C4-2B (cell line): Measurements from ENCODE around the gene PCDHB6.

Experiments
- ZFX ChIP-seq: fragments of 450-650 bp; IDR thresholded peaks from 2 replicates; pipeline ENCODE4 v1.6.1; 2017
- TF ChIP-seq, protein P1 (sequence below): fragments of 450-650 bp; conservative IDR thresholded peaks from 2 replicates; pipeline ENCODE4 v1.5.1; 2017; ENCODE audit warnings: mild to moderate bottlenecking

DNA sequence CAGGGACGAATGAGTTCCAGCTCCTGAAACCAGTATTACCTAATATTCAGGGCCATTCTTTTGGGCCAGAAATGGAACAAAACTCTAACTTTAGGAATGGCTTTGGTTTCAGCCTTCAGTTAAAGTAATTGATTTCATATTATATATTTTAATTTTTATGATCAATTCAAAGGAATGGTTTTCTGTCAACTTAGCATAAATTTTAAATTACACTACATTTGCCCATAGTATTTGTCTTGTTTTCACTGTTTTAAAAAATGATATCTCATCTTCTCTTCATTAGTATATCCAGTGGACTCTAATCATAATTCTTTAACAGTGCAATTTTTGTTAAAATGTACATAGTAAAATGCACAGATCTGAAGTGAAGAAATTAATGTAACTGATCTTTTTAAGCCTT lies 30.5 kb downstream of the PCDHB6 start:
- TF ChIP-seq, protein P1, sequence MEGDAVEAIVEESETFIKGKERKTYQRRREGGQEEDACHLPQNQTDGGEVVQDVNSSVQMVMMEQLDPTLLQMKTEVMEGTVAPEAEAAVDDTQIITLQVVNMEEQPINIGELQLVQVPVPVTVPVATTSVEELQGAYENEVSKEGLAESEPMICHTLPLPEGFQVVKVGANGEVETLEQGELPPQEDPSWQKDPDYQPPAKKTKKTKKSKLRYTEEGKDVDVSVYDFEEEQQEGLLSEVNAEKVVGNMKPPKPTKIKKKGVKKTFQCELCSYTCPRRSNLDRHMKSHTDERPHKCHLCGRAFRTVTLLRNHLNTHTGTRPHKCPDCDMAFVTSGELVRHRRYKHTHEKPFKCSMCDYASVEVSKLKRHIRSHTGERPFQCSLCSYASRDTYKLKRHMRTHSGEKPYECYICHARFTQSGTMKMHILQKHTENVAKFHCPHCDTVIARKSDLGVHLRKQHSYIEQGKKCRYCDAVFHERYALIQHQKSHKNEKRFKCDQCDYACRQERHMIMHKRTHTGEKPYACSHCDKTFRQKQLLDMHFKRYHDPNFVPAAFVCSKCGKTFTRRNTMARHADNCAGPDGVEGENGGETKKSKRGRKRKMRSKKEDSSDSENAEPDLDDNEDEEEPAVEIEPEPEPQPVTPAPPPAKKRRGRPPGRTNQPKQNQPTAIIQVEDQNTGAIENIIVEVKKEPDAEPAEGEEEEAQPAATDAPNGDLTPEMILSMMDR, result no peak
- no peak for TF ChIP-seq ZFX
